H1 (cell line): Measurements from ENCODE around the gene RTP2. TPM values are rescaled to one million over a fixed set of nuclear protein-coding genes. Genes with fewer than 3 reads are reported as not detected.

Experiments
- JUND ChIP-seq: IDR thresholded peaks from 2 replicates; pipeline ENCODE4 v1.6.1; 2011; ENCODE audit warnings: mild to moderate bottlenecking, improper control_type of control experiment, low read length
- NANOG ChIP-seq: IDR thresholded peaks from 2 replicates; pipeline ENCODE4 v1.6.1; 2011; ENCODE audit warnings: low read length, low read depth, mild to moderate bottlenecking, inconsistent platforms; ENCODE audit not compliant: insufficient read depth, poor library complexity, severe bottlenecking
- RAD21 ChIP-seq, 2 experiments: IDR thresholded peaks in 1 of 2; conservative IDR thresholded peaks in 1 of 2; 2 replicates each; pipeline ENCODE4 v1.6.1; 2011; ENCODE audit warnings: low read depth in 2 of 2, low read length in 2 of 2, improper control_type of control experiment in 1 of 2, inconsistent platforms in 1 of 2, mild to moderate bottlenecking in 1 of 2, moderate library complexity in 1 of 2
- SP1 ChIP-seq: IDR thresholded peaks from 2 replicates; pipeline ENCODE4 v1.6.1; 2011; ENCODE audit warnings: low read depth, low read length
- TAF7 ChIP-seq: optimal IDR thresholded peaks from 2 replicates; pipeline ENCODE3; 2011; ENCODE audit warnings: low read depth, mild to moderate bottlenecking, inconsistent platforms, low read length, moderate library complexity, borderline replicate concordance
- TBP ChIP-seq: IDR thresholded peaks from 2 replicates; pipeline ENCODE4 v1.6.1; 2011; ENCODE audit warnings: low read depth, low read length, improper control_type of control experiment
- polyA plus RNA-seq, 7 experiments: library from polyadenylated mRNA; depleted of rRNA in 3 of 7; stranded (reverse) in 5 of 7; unstranded in 2 of 7; fragments of >200 nt in 5 of 7; fragments of 200-250 nt in 2 of 7; gene quantifications; 1 replicate in 5 of 7; 2 replicates in 1 of 7; 4 replicates in 1 of 7; pipeline versions ENCODE4 v1.2.1 to v1.2.3, GENCODE V29; 2011 to 2013; ENCODE audit warnings: missing spikeins in 2 of 7, mixed read lengths in 2 of 7
- total RNA-seq: library from RNA; stranded (reverse); fragmentation: NEBNext Ultra II Directional; extraction: Animal tissue kit (Norgen Biotek cat#: 25700); gene quantifications from 2 replicates; pipeline ENCODE4 v1.2.1, GENCODE V29; 2021
- TF ChIP-seq, protein P1 (sequence below): IDR thresholded peaks from 2 replicates; pipeline ENCODE4 v1.6.1; 2011; ENCODE audit warnings: low read depth, mild to moderate bottlenecking, low read length; ENCODE audit not compliant: insufficient read depth
- TF ChIP-seq, protein P2 (sequence below): IDR thresholded peaks from 2 replicates; pipeline ENCODE4 v1.6.1; 2012; ENCODE audit warnings: low read length, inconsistent platforms
- TF ChIP-seq, protein P3 (sequence below), 3 experiments: IDR thresholded peaks; 1 replicate in 2 of 3; 2 replicates in 1 of 3; pipeline versions ENCODE4 v1.5.1 to v1.6.1; 2011; ENCODE audit warnings: low read length in 3 of 3, mild to moderate bottlenecking in 3 of 3, inconsistent platforms in 2 of 3, low read depth in 1 of 3, moderate library complexity in 1 of 3; ENCODE audit not compliant: insufficient read depth in 1 of 3; ENCODE audit errors: control extremely low read depth in 1 of 3

Gene RTP2
- total and polyA plus RNA-seq, 2 of the 8 experiments (the other 6 are each of a cell fraction or from before 2014, with no cell fraction given), result not detected

DNA sequence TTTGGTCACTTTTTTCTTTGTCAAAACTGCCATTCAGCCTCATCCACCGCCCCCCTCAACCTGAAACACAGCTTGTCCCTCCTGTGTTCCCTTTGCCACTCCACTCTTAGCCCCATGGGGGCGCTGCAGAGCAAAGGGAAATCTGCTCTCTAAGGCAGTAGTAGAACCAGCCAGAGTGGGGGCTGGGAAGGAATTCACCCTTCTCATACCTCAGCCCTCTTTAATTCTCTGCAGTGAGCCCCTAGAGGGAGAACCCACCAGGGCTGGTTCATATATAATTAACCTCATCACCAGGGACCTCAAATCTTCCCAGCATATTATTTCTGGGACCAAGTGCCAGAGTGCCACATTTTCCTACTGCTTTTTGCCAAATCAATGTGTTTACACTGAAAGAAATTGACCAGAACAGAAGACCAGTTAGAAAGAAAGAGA lies 45.7 kb upstream of the RTP2 start (continued):
- TF ChIP-seq, protein P1, sequence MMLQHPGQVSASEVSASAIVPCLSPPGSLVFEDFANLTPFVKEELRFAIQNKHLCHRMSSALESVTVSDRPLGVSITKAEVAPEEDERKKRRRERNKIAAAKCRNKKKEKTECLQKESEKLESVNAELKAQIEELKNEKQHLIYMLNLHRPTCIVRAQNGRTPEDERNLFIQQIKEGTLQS, result no peak
- TF ChIP-seq TBP (peak; percentile 75; the same call in 1 of the 2 replicates), TAF7 (peak; percentile 48), RAD21 (IDR thresholded peaks at IDR 0.05 in 1 of 2, conservative IDR thresholded peaks at IDR 0.05 in 1 of 2; ENCODE audit: low read depth in 2 of 2, low read length in 2 of 2) (peak; percentile 95 to 99), SP1 (peak; percentile 79; the same call in 1 of the 2 replicates), NANOG (peak; percentile 33), JUND (peak; percentile 49; the same call in 1 of the 2 replicates)
- TF ChIP-seq, protein P2, sequence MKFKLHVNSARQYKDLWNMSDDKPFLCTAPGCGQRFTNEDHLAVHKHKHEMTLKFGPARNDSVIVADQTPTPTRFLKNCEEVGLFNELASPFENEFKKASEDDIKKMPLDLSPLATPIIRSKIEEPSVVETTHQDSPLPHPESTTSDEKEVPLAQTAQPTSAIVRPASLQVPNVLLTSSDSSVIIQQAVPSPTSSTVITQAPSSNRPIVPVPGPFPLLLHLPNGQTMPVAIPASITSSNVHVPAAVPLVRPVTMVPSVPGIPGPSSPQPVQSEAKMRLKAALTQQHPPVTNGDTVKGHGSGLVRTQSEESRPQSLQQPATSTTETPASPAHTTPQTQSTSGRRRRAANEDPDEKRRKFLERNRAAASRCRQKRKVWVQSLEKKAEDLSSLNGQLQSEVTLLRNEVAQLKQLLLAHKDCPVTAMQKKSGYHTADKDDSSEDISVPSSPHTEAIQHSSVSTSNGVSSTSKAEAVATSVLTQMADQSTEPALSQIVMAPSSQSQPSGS, result 0 out of 2 replicates have a peak, but pooled peaks have one; percentile 30
- TF ChIP-seq, protein P3, sequence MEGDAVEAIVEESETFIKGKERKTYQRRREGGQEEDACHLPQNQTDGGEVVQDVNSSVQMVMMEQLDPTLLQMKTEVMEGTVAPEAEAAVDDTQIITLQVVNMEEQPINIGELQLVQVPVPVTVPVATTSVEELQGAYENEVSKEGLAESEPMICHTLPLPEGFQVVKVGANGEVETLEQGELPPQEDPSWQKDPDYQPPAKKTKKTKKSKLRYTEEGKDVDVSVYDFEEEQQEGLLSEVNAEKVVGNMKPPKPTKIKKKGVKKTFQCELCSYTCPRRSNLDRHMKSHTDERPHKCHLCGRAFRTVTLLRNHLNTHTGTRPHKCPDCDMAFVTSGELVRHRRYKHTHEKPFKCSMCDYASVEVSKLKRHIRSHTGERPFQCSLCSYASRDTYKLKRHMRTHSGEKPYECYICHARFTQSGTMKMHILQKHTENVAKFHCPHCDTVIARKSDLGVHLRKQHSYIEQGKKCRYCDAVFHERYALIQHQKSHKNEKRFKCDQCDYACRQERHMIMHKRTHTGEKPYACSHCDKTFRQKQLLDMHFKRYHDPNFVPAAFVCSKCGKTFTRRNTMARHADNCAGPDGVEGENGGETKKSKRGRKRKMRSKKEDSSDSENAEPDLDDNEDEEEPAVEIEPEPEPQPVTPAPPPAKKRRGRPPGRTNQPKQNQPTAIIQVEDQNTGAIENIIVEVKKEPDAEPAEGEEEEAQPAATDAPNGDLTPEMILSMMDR (IDR thresholded peaks at IDR 0.05; ENCODE audit: control extremely low read depth in 1 of 3, insufficient read depth in 1 of 3, low read depth in 1 of 3, low read length in 3 of 3), result peak; percentile 82 to 97 (median 89)
